Activated CD4-positive, alpha-beta T cell treated with anti-CD3 and anti-CD28 coated beads, Interleukin-10, Interleukin-2, amounts not matched to agents 100 ng/mL and 50 ng/mL, durations not matched to agents 16 hours and 8 hours (primary cell): ENCODE measurements around the gene SLC25A5.
"Not testable (repeated sequence)": the region's sequence is repeated elsewhere in the genome, so short reads cannot be mapped to it uniquely, and the experiment has no call there.

Experiments
- DNase-seq: peaks from one replicate; pipeline ENCODE4 v3.0.0-alpha.2; 2020

Gene SLC25A5

GRCh38 chrX:119478504-119478903 is 10.3 kb downstream of the SLC25A5 start:
- no peak for DNase-seq

- DNase-seq: no peak
Measured at GRCh38 chrX:119479845-119480244, 11.6 kb downstream of the SLC25A5 start.

GRCh38 chrX:119481323-119481801 is 13.1 kb downstream of the SLC25A5 start:
- DNase-seq: no peak

GRCh38 chrX:119482041-119482440 is 13.8 kb downstream of the SLC25A5 start:
- DNase-seq: no peak

- DNase-seq: peak; percentile 78
Measured at GRCh38 chrX:119482481-119483480, 14.5 kb downstream of the SLC25A5 start.

- no peak for DNase-seq
Measured at GRCh38 chrX:119486745-119487144, 18.5 kb downstream of the SLC25A5 start.

GRCh38 chrX:119487766-119488165 is 19.5 kb downstream of the SLC25A5 start:
- not testable (repeated sequence) for DNase-seq

- DNase-seq: peak; percentile 14
Measured at GRCh38 chrX:119488749-119489148, 20.5 kb downstream of the SLC25A5 start.

GRCh38 chrX:119489212-119490074 is 21.2 kb downstream of the SLC25A5 start:
- DNase-seq: no peak

GRCh38 chrX:119492463-119492862 is 24.2 kb downstream of the SLC25A5 start:
- DNase-seq: no peak

GRCh38 chrX:119493851-119494495 is 25.7 kb downstream of the SLC25A5 start:
- not testable (repeated sequence) for DNase-seq

GRCh38 chrX:119495734-119496726 is 27.8 kb downstream of the SLC25A5 start:
- no peak for DNase-seq

GRCh38 chrX:119497185-119497584 is 28.9 kb downstream of the SLC25A5 start:
- DNase-seq: no peak

- no peak for DNase-seq
Measured at GRCh38 chrX:119500061-119500800, 32.0 kb downstream of the SLC25A5 start.

- no peak for DNase-seq
Measured at GRCh38 chrX:119501511-119502148, 33.4 kb downstream of the SLC25A5 start.

- DNase-seq: peak; percentile 2
Measured at GRCh38 chrX:119502727-119503483, 34.7 kb downstream of the SLC25A5 start.

- DNase-seq: no peak
Measured at GRCh38 chrX:119503484-119503861, 35.2 kb downstream of the SLC25A5 start.

GRCh38 chrX:119505145-119505544 is 36.9 kb downstream of the SLC25A5 start:
- DNase-seq: not testable (repeated sequence)

GRCh38 chrX:119505945-119506344 is 37.7 kb downstream of the SLC25A5 start:
- no peak for DNase-seq
